OCI-LY3 (cell line): ENCODE data around the gene MAD1L1.

Experiments
- H2AFZ ChIP-seq: fragments of 200-600, 300-600 bp; shearing (Covaris generic); 2 replicates; pipeline ENCODE4 v1.6.0; 2014; ENCODE audit warnings: antibody characterized with exemption, low read depth, low read length
- H3K27ac ChIP-seq: fragments of 200-600, 300-600 bp; sonication (generic); 2 replicates; pipeline ENCODE4 v1.5.1; 2014; ENCODE audit warnings: mild to moderate bottlenecking, low read length, moderate library complexity, mixed read lengths
- H3K27me3 ChIP-seq: fragments of 200-600, 300-600 bp; sonication (generic); 2 replicates; pipeline ENCODE4 v1.6.1; 2014; ENCODE audit warnings: low read depth, low read length, mixed read lengths
- H3K36me3 ChIP-seq: fragments of 200-600, 300-600 bp; sonication (generic); replicated peaks from 2 replicates; pipeline ENCODE3; 2014; ENCODE audit warnings: low read depth, low read length, mixed read lengths
- H3K4me1 ChIP-seq: fragments of 300-600, 200-600 bp; sonication (generic); 2 replicates; pipeline ENCODE4 v1.6.1; 2014; ENCODE audit warnings: low read length, mixed read lengths
- H3K4me2 ChIP-seq: fragments of 200-600, 300-600 bp; sonication (generic); 2 replicates; pipeline ENCODE4 v1.6.1; 2014; ENCODE audit warnings: low read length, mixed read lengths
- H3K4me3 ChIP-seq: fragments of 300-600, 200-600 bp; sonication (generic); 2 replicates; pipeline ENCODE4 v1.5.1; 2014; ENCODE audit warnings: antibody characterized with exemption, mild to moderate bottlenecking, low read length, moderate library complexity
- H3K79me2 ChIP-seq: fragments of 300-600, 200-600 bp; shearing (Covaris generic); 2 replicates; pipeline ENCODE4 v1.6.1; 2014; ENCODE audit warnings: mild to moderate bottlenecking, low read length, mixed read lengths
- H3K9ac ChIP-seq: fragments of 300-600, 200-600 bp; shearing (Covaris generic); 2 replicates; pipeline ENCODE4 v1.6.0; 2014; ENCODE audit warnings: mild to moderate bottlenecking, low read length, moderate library complexity
- H3K9me3 ChIP-seq: fragments of 200-600, 300-600 bp; shearing (Covaris generic); 2 replicates; pipeline ENCODE4 v1.6.1; 2014; ENCODE audit warnings: low read length, mixed read lengths; ENCODE audit not compliant: insufficient read depth
- H4K20me1 ChIP-seq: fragments of 200-600, 300-600 bp; sonication (generic); 2 replicates; pipeline ENCODE4 v1.6.1; 2016; ENCODE audit warnings: low read length, mixed read lengths; ENCODE audit not compliant: insufficient read depth
- CTCF ChIP-seq: fragments of 200-600, 300-600 bp; sonication (generic); IDR thresholded peaks from 2 replicates; pipeline ENCODE4 v1.5.1; 2014; ENCODE audit warnings: antibody characterized with exemption, low read length, low read depth
- EZH2phosphoT487 ChIP-seq: fragments of 200-600 bp; shearing (Covaris generic); IDR thresholded peaks from 2 replicates; pipeline ENCODE4 v1.6.1; 2018; ENCODE audit warnings: antibody characterized with exemption, mixed run types, low read depth

The MAD1L1 gene

GRCh38 chr7:2237109-2237602, 4.4 kb upstream of the MAD1L1 start:
- Histone ChIP-seq H3K27me3 (no peaks in the 10 kb centered on the region), H3K4me3 (peak overlapping the region; percentile 38), H3K36me3 (peaks cover 40% of the 10 kb centered on the region), H3K9me3 (no peaks in the 10 kb centered on the region), H3K27ac (peak overlapping the region; percentile 98), H2AFZ (no peak overlapping the region), H3K9ac (peak overlapping the region; percentile 67; the same call in 1 of the 2 replicates), H3K4me2 (peak overlapping the region; percentile 57), H3K4me1 (peaks cover 29% of the 10 kb centered on the region), H3K79me2 (peaks cover 49% of the 10 kb centered on the region), H4K20me1 (no peaks in the 10 kb centered on the region)
- TF ChIP-seq CTCF, result no peak
- TF ChIP-seq EZH2phosphoT487, result no peak

- peaks cover 30% of the 10 kb centered on the region for H3K36me3 ChIP-seq
- H3K27ac ChIP-seq, result no peak overlapping the region
- H4K20me1 ChIP-seq, result 0 out of 2 replicates have a peak, but pooled peaks cover 4% of the 10 kb centered on the region
- H3K4me1 ChIP-seq, result peaks cover 29% of the 10 kb centered on the region
- no peak overlapping the region for H2AFZ ChIP-seq
- peaks cover 50% of the 10 kb centered on the region for H3K79me2 ChIP-seq
- H3K4me3 ChIP-seq, result no peak overlapping the region
- TF ChIP-seq CTCF (no peak), EZH2phosphoT487 (no peak)
- H3K9me3 ChIP-seq, result no peaks in the 10 kb centered on the region
- no peak overlapping the region for H3K9ac ChIP-seq
- no peak overlapping the region for H3K4me2 ChIP-seq
- no peaks in the 10 kb centered on the region for H3K27me3 ChIP-seq
Observed at GRCh38 chr7:2233926-2234325, 1.2 kb upstream of the MAD1L1 start.

- peak overlapping the region; percentile 93 for H3K4me3 ChIP-seq
- peak overlapping the region; percentile 87 for H3K9ac ChIP-seq
- H3K4me2 ChIP-seq, result peak overlapping the region; percentile 92
- peak overlapping the region; percentile 46 for H3K27ac ChIP-seq
- H3K79me2 ChIP-seq, result peaks cover 58% of the 10 kb centered on the region
- H3K4me1 ChIP-seq, result peaks cover 17% of the 10 kb centered on the region
- H4K20me1 ChIP-seq, result 0 out of 2 replicates have a peak, but pooled peaks cover 4% of the 10 kb centered on the region
- H3K27me3 ChIP-seq, result no peaks in the 10 kb centered on the region
- H3K9me3 ChIP-seq, result no peaks in the 10 kb centered on the region
- H3K36me3 ChIP-seq, result peaks cover 27% of the 10 kb centered on the region
- no peak for TF ChIP-seq EZH2phosphoT487
- TF ChIP-seq CTCF, result no peak
- no peak overlapping the region for H2AFZ ChIP-seq
Observed at GRCh38 chr7:2231992-2232765, 566 bp downstream of the MAD1L1 start.

GRCh38 chr7:2230882-2231281, 1.9 kb downstream of the MAD1L1 start:
- Histone ChIP-seq H3K36me3 (peaks cover 23% of the 10 kb centered on the region), H3K4me2 (no peak overlapping the region), H3K27me3 (no peaks in the 10 kb centered on the region), H3K4me3 (no peak overlapping the region), H3K9me3 (no peaks in the 10 kb centered on the region), H2AFZ (no peak overlapping the region), H3K27ac (no peak overlapping the region), H4K20me1 (0 out of 2 replicates have a peak, but pooled peaks cover 4% of the 10 kb centered on the region), H3K79me2 (peaks cover 48% of the 10 kb centered on the region), H3K9ac (no peak overlapping the region), H3K4me1 (peaks cover 7% of the 10 kb centered on the region)
- TF ChIP-seq EZH2phosphoT487, result no peak
- TF ChIP-seq CTCF, result no peak
